NCI-H226 (cell line): ENCODE results near the gene MAPRE3.

Source experiments
- DNase-seq: peaks from one replicate; pipeline ENCODE4 v3.0.0-alpha.2; 2015

Gene MAPRE3

DNA sequence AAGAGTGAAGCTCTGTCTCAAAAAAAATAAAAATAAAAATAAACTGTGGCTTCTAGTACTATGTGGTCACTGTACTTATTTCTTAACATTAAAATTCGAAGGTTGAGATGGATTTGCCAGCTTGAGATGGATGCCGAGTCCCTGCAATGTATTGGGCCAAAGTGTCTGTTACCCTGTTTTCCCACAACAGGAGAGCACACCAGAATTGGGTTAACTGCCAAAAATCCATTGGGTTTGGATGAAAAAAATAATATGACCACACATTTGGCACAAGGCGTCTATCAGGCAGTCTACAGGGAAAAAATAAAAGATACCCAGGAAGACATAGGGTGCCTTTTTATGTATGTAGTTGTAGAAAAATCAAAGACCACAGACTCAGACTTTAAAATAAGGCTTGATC is 19.2 kb upstream of the MAPRE3 start:
- no peak for DNase-seq

DNA sequence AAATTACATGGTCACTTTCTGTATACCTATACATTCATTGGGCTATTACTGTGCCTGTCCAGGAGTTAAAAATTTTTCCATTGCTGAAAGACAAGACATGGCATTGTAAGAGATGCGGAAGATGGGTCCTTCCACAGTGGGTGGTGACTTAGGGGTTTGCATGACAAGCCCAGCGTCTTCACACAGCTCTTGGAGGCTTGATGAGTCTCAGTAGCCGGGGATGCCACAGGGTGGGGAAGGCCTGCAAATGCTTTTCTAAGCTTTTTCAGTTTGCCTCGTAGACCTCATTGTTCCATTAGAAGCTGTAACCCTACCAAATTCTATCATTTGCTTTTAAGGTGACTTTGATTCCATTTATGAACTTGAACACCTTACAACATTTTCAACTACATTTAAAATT is 18.1 kb upstream of the MAPRE3 start:
- DNase-seq = no peak

DNA sequence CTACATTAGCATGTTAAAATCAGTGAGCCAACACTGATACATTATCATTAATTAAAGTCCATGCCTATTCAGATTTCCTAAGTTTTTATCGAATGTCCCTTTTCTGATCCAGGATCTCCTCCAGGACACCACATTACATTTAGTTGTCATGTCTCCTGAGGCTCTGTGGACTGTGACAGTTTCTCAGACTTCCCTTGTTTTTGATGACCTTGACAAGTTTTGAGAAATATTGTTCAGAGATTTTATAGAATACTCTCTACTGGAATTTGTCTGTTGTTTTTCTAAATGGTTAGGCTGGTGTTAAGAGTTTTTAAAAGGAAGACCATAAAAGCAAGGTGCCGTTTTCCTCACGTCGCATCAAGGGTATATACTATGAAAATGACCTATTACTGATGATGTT is 16.3 kb upstream of the MAPRE3 start:
- DNase-seq = no peak

DNA sequence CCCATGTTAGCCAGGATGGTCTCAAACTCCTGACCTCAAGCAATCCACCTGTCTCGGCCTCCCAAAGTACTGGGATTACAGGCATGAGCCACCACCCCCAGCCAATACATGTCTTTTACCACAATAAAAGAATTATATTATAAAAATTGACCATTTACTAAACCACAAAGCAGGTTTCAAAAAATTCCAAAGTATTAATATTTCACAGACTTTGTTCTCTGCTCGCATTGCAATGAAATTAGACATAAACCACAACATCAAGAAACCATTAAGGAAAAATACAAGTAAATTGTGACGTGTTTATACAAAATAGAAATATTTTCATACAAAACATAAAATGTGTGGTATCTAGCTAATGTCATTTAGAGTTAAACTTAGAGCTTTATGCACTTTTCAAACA is 13.4 kb upstream of the MAPRE3 start:
- no peak for DNase-seq

DNA sequence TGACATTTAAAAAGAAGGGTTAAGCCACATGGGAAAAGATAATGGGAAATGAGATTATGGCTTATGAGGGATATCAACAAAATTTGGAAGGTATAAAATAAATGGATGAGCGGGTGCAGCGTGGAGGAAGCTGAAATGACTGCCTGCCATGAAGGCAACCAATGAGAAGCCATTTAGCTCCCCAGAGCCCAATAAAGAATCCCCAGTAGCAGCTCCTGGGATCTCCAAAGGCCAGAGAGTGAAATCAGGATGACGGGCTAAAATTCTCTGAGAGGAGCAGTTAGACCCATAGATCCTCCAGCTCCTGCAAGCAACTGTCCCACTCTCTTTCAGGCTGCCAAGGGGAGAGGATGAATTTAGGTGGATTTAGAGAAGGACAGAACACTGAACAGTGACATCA is 12.9 kb upstream of the MAPRE3 start:
- DNase-seq = no peak

DNA sequence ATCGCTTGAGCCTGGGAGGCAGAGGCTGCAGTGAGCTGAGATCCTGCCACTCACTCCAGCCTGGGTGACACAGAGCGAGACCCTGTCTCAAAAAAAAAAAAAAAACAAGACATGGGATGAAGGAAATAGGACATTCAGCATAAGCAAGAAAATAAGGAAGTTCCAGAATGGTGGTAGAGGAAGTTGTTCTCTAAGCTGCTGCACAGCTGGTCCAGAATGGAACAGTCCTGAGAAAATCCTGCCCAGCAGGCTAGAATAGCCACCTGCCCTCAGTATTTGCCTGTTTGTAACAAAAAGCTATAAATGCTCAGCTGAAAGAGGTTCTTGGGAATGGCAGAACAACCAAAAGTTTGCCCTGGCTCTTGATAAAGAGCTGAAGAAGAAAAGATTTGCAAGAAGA is 11.1 kb upstream of the MAPRE3 start:
- DNase-seq = no peak

DNA sequence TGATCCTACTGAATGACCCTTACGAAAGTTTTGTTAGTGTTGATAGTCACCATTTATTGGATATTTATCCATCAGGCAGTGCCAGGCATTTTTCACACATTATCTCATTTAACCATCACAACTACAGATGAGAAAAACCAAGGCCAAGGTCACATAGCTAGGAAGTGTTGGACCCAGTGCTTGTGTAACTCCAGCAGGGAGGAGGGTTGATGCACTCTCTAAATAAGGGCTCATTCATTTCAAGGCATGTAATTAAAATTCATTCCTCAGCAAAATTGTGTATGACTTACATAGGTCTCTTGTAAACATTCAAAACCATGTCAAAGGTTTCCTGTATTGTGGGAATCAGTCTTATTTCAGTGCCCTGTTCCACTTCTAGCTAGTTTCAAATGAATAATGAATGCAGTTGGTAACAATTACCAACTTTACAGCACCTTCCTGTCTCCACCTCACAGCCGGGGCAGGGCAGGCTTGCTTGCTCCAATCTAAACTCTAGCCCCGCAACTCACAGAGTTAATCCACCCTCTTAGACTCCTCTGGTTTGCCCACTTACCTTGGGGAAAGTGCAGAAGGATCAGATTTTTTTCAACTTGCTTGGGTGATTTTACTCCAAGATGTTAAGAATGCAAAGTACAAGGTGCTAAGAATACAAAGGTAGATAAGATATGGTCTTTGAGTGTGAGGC is 5.8 kb upstream of the MAPRE3 start:
- no peak for DNase-seq

DNA sequence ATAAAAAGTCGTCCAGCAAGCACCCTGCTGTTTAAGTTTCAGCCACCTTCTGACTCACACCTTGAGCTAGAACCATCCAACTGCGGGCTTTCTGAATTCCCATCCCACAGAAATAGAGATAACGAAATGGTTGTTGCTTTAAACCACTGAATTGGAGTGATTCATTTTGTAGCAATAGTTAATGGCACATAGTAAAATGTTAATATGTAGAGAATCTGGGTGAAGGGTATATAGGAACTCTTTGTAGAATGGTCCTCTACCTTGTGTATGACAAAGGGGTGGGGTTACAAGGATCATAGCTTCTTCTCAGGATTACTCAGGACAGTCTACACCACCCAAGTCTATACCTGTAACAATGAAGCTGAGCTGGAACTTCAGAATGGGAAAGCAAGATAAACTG is 2.4 kb upstream of the MAPRE3 start:
- peak; percentile 20 for DNase-seq

DNA sequence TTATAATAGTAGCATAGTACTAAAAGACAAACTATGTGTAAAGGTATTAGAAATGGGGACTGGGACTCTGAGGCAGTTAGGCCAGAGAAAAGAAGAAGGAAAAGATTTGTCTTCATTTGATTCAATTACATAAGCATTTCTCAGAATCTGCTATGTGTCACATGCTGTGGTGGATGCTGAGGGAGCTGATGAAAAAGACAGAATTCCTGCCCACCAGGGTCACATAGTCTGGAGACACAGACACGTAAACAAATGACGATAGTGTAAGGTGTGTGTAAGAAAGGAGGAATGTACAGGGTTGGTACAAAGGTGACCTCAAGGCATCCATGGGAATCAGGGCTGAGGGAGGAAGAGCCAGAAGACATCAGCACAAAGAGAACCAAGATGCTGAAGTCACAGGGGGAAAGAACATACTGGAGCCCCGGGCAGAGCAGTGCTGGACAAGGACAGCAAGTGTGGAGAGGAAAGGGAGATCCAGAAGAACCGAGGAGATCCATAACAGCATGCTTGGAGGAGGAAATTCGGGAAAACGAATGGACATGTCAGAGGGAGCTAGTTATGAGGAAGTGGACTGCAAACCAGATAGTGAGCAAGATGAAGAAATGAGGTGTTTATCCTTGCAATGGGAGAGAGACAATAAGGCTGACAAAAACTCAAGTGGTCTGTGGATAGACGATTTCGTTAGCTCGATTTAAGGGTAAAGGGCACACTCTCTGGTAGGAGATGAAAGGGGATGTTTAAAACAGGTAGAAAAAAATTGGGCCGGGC is 1.2 kb upstream of the MAPRE3 start:
- DNase-seq = no peak

DNA sequence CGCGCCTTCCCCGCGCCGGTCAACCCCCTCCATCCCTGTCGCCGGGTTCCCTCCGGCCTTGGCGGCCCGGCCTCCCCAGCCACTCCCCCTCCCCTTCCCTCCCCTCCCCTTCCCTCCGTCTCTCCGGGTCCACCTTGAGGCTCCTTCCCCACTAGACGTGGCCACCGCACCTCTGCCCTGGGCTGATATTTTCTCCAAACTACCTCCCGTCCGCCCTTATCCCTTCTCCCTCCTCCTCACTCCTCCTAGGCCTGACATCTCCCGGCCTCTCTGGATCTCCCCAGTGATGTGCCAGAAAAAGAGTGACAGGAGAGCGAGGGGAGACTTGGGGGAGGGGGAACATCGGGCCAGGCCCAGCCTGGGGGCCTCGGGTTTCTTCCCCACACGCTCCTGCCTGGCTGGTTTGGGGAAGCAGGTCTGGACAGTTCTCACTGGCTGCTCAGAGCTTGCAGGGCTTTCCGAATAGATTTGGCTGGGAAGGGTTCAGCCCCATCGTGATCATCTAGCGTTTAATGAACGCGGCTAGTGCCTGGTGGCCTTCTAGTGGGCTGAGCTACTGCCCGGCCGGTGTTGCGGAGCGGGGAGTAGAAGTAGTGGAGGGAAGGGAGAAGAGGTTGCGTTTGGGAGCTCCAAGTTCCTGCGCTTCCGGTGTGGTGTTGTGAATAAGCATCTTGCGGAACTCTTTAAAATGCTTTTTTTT is 641 bp downstream of the MAPRE3 start:
- DNase-seq = no peak

DNA sequence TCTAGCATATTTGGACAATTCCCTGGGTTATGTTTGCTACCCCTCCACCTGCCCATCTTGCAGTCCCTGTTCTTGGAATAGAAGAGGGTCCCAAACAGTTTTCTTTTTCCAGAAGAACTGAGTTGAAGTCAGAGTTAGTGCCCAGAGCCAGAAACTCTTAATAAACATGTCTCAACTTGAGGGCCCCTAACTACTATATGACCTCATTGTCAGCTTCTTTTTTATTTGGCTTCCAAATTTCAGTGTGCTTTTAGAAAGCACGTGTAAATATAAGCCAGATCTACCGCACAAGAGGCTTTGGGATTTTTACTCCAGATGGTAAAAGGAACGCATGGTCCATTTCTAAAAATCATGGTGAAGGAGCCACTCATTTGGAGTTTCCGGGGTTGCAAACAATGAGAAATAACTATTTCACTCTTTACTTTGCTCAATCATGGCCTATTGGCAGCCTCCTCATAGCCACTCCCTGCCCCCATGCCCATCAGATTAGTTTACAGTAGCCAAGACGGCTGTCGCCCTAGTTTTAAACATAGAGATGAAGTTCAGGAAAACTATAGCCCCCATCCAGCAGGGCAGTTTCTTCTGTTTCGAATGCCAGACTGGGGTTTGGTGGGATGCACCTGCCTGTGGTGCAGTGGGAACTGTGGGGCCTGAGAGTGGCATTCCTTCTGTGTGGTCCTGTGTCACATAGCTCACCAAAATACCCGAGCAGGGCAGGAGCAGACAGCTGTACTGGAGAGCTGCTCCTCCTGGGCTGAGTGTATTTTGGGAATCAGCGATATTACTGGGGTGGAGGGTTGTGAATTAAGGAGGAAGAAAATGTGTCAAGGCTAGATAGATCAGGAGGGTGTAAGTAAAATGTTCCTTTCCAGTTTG is 1.7 kb downstream of the MAPRE3 start:
- DNase-seq = no peak

DNA sequence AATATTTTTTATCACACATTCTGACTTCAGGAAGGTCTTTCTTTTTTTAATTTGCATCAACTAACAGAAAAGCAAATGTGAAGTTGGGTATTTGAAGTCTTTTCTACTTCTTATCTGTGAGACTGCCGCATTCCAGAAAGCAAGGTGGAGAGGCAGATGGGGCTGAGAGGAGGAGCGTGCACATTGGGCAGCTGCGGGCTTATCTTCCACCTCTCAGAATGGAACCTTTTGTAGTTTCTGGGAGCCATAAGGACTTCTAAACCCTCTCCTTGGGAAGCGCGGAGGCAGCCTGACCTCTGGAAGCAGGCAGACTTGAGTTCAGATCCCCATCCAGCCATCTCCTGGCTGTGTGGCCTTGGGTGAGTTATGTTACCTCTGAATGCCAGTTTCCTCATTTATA is 3.9 kb downstream of the MAPRE3 start:
- no peak for DNase-seq

DNA sequence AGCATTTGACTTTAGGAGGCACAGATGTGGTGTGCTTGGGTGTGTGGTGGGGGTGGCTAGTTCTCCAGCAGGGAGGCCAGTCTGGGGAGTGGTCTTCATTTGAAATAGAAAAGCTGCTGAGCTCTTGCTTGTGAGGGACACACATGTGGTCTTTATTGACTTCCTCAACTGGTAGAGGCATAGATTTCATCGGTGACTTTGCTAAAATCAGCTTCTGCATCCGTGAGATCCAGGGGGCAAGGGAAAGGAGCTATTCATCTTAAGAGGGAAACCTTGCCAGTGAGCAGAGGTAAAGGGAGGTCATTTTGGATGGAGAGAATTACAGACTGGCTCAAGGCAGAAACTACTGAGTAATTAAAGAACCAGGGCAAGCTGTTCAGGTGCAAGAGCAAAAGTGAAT is 4.7 kb downstream of the MAPRE3 start:
- no peak for DNase-seq

DNA sequence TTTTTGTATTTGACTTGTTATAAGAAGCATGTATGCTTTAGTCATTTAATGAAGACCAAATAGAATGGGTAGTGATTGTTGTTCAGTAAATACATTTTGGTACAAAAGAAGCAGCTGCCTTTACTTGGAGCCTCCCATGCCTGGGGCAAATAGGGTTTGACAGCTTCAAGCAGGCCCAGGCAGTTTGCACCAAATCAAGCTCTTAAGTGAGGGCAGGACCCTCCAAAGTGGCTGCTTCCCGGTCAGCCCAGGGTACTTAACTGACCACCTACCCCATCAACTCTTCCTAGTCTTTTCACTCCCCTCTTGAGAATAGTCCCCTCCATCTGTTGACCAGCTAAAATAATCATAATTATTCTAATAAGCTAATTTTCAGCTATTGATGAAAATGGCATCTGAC is 5.2 kb downstream of the MAPRE3 start:
- no peak for DNase-seq

DNA sequence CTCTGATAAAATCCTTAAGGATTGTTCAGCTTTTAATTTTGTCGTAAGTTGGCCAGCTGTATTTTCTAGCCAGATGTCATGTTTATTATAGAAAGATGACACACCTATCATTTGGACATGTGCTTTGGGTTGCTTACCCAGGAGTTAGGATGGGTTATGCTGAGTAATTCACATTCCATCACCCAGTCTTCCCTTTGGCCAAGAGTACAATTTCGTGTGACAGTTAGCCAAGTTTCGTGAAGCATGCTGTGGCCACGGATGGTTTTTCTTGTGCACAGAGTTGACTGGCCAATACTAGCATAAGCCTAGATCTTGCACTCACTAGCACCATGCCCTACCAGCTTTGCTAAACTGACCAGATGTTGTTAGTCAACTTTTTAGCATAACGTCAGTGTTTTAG is 5.8 kb downstream of the MAPRE3 start:
- DNase-seq = no peak

DNA sequence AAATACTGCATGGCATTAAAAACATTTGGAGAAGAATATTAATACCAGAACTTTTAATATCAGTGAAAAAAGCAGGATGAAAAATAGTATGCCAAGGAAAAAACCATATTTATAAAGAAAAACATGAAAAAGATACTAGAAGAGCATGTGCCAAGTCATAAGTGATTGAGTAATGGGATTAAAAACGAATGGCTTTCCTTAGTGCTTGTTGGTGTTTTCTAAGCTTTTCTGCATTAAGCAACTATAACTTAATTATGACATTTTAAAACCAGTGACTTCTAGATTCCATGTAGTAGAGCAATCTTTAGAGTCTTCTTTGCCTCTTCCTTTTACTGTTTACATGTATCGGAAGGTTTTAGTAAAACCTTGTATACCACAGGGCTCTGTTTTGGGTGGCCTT is 6.6 kb downstream of the MAPRE3 start:
- no peak for DNase-seq

DNA sequence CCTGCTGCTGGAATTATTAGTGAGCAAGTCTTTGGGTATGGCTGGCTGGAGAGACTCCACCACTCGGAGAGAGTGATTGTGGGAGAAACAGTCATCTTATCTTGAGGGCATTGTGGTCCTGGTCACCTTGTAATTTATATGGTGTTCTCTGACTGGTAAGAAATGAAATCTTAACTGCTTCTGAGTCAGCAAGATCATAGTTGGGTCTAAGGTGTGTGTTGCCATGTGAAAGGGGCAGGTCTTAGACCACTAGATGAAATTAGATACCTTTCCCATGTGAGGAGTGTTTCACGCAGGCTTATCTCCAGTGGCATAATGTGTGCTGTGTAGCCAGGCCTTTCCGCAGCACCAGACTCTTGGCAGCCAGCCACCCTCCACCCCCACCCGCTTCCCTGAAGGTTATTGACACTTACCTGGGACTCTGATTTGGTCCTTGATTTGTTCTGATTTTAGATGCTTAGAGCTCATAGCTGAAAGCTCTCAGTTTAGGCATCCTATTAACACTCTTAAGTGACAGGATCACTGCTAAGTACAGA is 7.7 kb downstream of the MAPRE3 start:
- DNase-seq = peak; percentile 63

DNA sequence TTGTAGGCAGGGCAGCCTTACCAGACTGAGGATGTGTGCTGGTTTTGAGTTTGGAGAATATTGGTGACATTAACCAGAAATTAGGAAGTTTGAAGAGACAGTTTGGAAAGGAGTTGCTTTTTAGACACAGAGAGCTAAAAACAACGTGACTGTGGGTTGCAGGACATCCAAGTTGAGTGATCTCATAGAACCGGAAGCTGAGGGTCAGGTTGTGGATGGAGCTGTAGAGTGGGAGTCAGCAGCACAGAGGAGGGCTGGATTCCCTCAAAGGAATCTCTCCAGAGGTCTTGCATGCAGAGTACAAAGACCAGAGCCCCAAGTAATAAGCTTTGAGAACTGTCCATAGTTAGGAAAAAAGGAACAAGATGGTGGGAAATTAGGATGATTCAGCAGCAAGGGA is 9.3 kb downstream of the MAPRE3 start:
- no peak for DNase-seq

DNA sequence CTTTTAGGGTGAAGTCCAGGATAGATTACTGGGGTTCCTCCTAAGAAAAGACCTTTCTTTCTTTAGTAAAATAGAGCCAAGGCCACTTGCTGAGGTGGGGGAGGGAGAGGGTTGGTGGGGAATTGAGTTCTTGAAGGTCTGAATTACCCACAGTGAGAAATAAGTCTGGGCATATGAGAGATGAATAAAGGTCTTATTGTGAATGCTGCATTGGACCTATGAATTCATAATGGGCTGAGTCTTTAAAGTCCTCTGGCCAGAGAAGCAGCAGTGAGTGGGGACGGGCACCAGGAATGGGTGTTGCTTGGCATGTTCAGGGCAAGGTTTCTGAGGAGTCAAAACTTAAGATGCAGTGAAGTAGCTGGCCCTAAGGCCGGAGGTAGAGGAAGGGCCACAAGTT is 10.5 kb downstream of the MAPRE3 start:
- DNase-seq = no peak

DNA sequence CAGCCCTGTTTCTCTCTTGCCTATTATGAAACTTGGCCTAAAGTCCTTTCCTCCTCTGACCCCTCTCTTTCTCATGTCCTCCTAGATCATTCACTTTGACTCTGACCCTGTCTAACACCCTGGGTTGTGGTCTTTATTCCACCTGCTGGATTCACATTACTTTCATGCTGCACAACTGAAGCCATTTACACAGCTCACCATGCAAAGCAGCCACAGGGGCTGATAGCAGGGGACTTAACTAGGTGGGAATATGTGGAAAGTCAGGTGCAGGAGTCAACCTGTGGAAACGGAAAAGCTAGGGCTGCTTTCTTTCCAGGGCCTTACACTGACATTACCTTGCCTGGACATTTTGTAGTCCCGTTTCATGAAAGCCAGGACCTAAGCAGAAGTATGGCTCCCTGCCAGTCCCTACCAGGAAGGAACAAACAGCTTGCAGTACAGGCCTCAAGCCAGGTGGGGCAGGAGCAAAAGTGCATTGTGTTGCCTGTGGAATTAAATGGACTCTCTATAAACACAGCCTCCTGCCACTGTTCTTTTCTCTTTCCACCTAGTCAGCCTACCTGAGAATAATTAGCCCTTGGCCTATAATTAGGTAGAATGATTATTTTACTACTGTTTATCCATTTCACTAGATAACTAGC is 11.8 kb downstream of the MAPRE3 start:
- no peak for DNase-seq

DNA sequence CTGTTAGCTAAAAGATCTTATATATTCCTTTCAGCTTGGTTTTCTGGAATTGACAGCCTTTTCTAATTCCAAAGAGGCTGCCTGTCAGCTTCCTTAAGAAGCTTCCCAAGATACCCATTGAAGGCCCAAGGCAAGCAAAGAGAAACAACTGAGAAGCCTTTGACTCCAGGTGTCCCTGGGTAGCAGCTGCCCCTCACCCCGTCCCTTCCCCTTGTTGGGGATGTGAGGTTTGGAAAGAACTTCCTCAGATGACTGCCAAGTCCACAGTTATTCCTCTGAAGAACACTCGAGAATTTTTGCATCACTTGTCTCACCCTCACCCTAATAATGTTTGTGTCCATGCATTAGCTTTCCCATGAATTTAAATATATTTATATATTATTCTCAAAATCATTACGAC is 13.3 kb downstream of the MAPRE3 start:
- no peak for DNase-seq

DNA sequence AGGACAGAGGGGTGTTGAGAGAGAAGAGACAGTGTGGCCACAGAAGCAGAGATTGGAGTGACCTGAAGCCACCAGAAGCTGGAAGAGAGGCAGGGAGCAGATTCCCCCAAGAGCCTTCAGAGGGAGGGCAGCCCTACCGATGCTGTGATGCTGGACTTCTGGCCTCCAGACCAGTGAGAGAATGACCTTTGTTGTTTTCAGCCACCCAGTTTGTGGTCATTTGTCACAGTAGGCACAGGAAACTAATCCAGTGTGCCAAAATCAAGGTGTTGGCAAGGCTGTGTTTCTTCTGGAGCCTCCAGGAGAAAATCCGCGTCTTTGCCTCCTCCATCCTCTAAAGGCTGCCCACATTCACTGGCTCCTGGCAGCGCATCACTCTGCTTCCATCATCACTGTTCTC is 15.4 kb downstream of the MAPRE3 start:
- DNase-seq = no peak
